K562 (cell line): ENCODE data around the gene ZNF747. TPM values are rescaled to one million over a fixed set of nuclear protein-coding genes. Genes with fewer than 3 reads are reported as not detected.

Experiments used
- ATF7 ChIP-seq: fragments of 450-650 bp; IDR thresholded peaks from 2 replicates; pipeline ENCODE4 v1.7.1; 2014; ENCODE audit warnings: mild to moderate bottlenecking, moderate library complexity
- CHD7 ChIP-seq: fragments of 200-600 bp; sonication (generic); IDR thresholded peaks from one replicate; pipeline ENCODE4 v1.6.1; 2012; ENCODE audit warnings: mild to moderate bottlenecking, low read depth, low read length, inconsistent platforms
- EP400 ChIP-seq: fragments of 450-650 bp; IDR thresholded peaks from 2 replicates; pipeline ENCODE4 v1.6.1; 2017; ENCODE audit warnings: antibody characterized with exemption, mild to moderate bottlenecking, moderate library complexity
- FOXO4 ChIP-seq: fragments of 450-650 bp; formaldehyde crosslinking; IDR thresholded peaks from 2 replicates; pipeline ENCODE4 v1.4.0; 2020; ENCODE audit warnings: mild to moderate bottlenecking, moderate library complexity
- HSF4 ChIP-seq: fragments of 250-450 bp; sonication (Bioruptor Pico); IDR thresholded peaks from 2 replicates; pipeline ENCODE4 v2.1.2; 2022; ENCODE audit warnings: mild to moderate bottlenecking, moderate library complexity, borderline replicate concordance
- ZNF280A ChIP-seq: fragments of 450-650 bp; IDR thresholded peaks from 2 replicates; pipeline ENCODE4 v1.6.1; 2018; ENCODE audit warnings: mild to moderate bottlenecking, low read depth; ENCODE audit not compliant: partially characterized antibody
- ZNF282 ChIP-seq: sonication (generic); formaldehyde crosslinking; IDR thresholded peaks from 2 replicates; pipeline ENCODE4 v1.8.1; 2023; ENCODE audit warnings: missing genetic modification reagents
- ZNF311 ChIP-seq: fragments of 250-450 bp; sonication (Bioruptor Pico); IDR thresholded peaks from 2 replicates; pipeline ENCODE4 v1.4.0; 2020; ENCODE audit warnings: mild to moderate bottlenecking, moderate library complexity
- ZNF512 ChIP-seq: IDR thresholded peaks from 2 replicates; pipeline ENCODE4 v1.6.1; 2016; ENCODE audit warnings: missing genetic modification characterization, missing compliant biosample characterization
- ZNF655 ChIP-seq: fragments of 250-450 bp; sonication (Bioruptor Pico); IDR thresholded peaks from 2 replicates; pipeline ENCODE4 v1.5.0; 2021
- polyA plus RNA-seq, 8 experiments: library from polyadenylated mRNA; depleted of rRNA in 4 of 8; stranded (reverse) in 5 of 8; unstranded in 3 of 8; fragments of >200 nt; fragmentation: Nextera tagmentation in 2 of 8; fragmentation: Illumina TruSeq in 1 of 8; extraction: Ambion mirVana in 2 of 8; extraction: Trizol in 1 of 8; gene quantifications; 2 replicates each; pipeline versions ENCODE4 v1.2.1 to v1.2.3, GENCODE V29; 2011 to 2014; ENCODE audit warnings: inconsistent platforms in 1 of 8, missing spikeins in 1 of 8
- total RNA-seq, 7 experiments: library from RNA; depleted of rRNA in 6 of 7; stranded (reverse); fragments of >200 nt in 6 of 7; fragmentation: Illumina TruSeq in 2 of 7; extraction: Trizol in 2 of 7; gene quantifications; 2 replicates each; pipeline versions ENCODE4 v1.2.1 to v1.2.3, GENCODE V29; 2011 to 2021; ENCODE audit warnings: low replicate concordance in 1 of 7

ZNF747 gene
- total and polyA plus RNA-seq, 9 of the 15 experiments (the other 6 are each of a cell fraction or from before 2014, with no cell fraction given): 0.14 to 3.3 (median 1.5) TPM

- TF ChIP-seq ZNF655 (CRISPR knock-in tag): no peak
- TF ChIP-seq ATF7: peak; percentile 67; the same call in 1 of the 2 replicates
- TF ChIP-seq HSF4: no peak
- no peak for TF ChIP-seq CHD7
- peak; percentile 73 for TF ChIP-seq EP400
- no peak for TF ChIP-seq ZNF280A
- no peak for TF ChIP-seq ZNF512
- no peak for TF ChIP-seq ZNF311 (CRISPR knock-in tag)
- TF ChIP-seq ZNF282 (CRISPR knock-in tag): no peak
- no peak for TF ChIP-seq FOXO4 (CRISPR knock-in tag)
These were observed 42.8 kb downstream of the ZNF747 start (continued) for GRCh38 chr16:30491744-30492308.
